ENCODE measurements around the gene FRK. TPM values are rescaled to one million over a fixed set of nuclear protein-coding genes. Genes with fewer than 3 reads are reported as not detected.
"Not testable (repeated sequence)": the region's sequence is repeated elsewhere in the genome, so short reads cannot be mapped to it uniquely, and the experiment has no call there.

Gene FRK
- total RNA-seq, 1 donor from 2014 or later = 24.3 TPM

DNA sequence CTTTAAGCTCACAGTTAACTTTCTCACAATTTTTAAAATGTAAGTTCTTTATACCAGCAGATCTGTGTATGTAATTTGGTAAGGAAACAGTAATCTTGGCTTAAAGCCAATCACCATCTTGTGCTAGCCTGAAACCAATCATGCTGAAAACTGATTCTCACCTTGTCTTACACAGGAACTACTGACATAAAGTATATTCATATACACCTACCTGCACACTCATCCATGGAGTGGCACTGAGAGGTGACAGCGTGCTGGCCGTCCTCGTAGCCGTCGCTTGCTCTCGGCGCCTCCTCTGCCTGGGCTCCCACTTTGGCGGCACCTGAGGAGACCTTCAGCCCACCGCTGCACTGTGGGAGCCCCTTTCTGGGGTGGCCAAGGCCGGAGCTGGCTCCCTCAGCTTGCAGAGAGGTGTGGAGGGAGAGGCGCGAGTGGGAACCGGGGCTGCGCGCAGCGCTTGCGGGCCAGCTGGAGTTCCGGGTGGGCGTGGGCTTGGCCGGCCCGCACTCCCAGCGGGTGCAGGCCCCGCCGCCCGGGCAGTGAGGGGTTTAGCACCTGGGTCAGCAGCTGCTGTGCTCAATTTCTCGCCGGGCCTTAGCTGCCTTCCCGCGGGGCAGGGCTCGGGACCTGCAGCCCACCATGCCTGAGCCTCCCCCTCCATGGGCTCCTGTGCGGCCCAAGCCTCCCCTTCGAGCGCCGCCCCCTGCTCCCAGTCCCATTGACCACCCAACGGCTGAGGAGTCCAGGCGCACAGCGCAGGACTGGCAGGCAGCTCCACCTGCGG, 171.8 kb downstream of the FRK start:
- not testable (repeated sequence) for DNase-seq (ENCODE audit: low spot score)

- no peak for DNase-seq (ENCODE audit: low spot score)
These were observed 172.8 kb downstream of the FRK start for GRCh38 chr6:115887891-115888290.

- DNase-seq (ENCODE audit: low spot score) = no peak
These were observed 174.9 kb downstream of the FRK start for GRCh38 chr6:115885636-115886366.

- DNase-seq (ENCODE audit: low spot score) = no peak
These were observed 177.9 kb downstream of the FRK start for GRCh38 chr6:115882771-115883170.

GRCh38 chr6:115882174-115882573, 178.5 kb downstream of the FRK start:
- DNase-seq (ENCODE audit: low spot score) = no peak

Other genes with a start within 250 kb of the FRK start
- 49.0 TPM for gene NT5DC1, start 40.0 kb upstream of the FRK start, total RNA-seq
- 0.09 TPM for gene COL10A1, start 65.2 kb upstream of the FRK start, total RNA-seq
- gene TSPYL4, start 193.2 kb upstream of the FRK start, total RNA-seq = 29.5 TPM
- gene TSPYL1, start 219.0 kb upstream of the FRK start, total RNA-seq = 134 TPM